HEK293T (cell line): Measurements from ENCODE around the gene XIAP.

Source experiments
- ARNT ChIP-seq: fragments of 450-650 bp; IDR thresholded peaks from 2 replicates; pipeline ENCODE4 v1.6.1; 2017; ENCODE audit warnings: mild to moderate bottlenecking
- BHLHE40 ChIP-seq: fragments of 450-650 bp; IDR thresholded peaks from 2 replicates; pipeline ENCODE4 v1.6.1; 2016; ENCODE audit warnings: mild to moderate bottlenecking, moderate library complexity, borderline replicate concordance
- ELF4 ChIP-seq: fragments of 450-650 bp; IDR thresholded peaks from 2 replicates; pipeline ENCODE4 v1.6.1; 2017; ENCODE audit warnings: antibody characterized with exemption
- FOXA1 ChIP-seq: fragments of 450-650 bp; IDR thresholded peaks from 2 replicates; pipeline ENCODE4 v1.6.1; 2016; ENCODE audit warnings: mild to moderate bottlenecking
- FOXK2 ChIP-seq: fragments of 450-650 bp; IDR thresholded peaks from 2 replicates; pipeline ENCODE4 v1.6.1; 2016; ENCODE audit warnings: mild to moderate bottlenecking
- FOXM1 ChIP-seq: fragments of 450-650 bp; IDR thresholded peaks from 2 replicates; pipeline ENCODE4 v1.6.1; 2017; ENCODE audit warnings: mild to moderate bottlenecking, borderline replicate concordance
- NFRKB ChIP-seq: fragments of 450-650 bp; IDR thresholded peaks from 2 replicates; pipeline ENCODE4 v1.6.1; 2016; ENCODE audit warnings: mild to moderate bottlenecking, moderate library complexity
- SP1 ChIP-seq: fragments of 450-650 bp; IDR thresholded peaks from 2 replicates; pipeline ENCODE4 v1.6.1; 2017
- SUZ12 ChIP-seq: fragments of 450-650 bp; IDR thresholded peaks from 2 replicates; pipeline ENCODE4 v1.6.1; 2016; ENCODE audit warnings: mild to moderate bottlenecking
- TARDBP ChIP-seq: fragments of 450-650 bp; IDR thresholded peaks from 2 replicates; pipeline ENCODE4 v1.6.1; 2016

GRCh38 chrX:123878252-123878721, 18.4 kb downstream of the XIAP start:
- TF ChIP-seq FOXA1: no peak
- TF ChIP-seq TARDBP: no peak
- TF ChIP-seq ARNT: no peak
- no peak for TF ChIP-seq SUZ12
- TF ChIP-seq FOXM1: no peak
- TF ChIP-seq NFRKB: no peak
- TF ChIP-seq ELF4: no peak
- no peak for TF ChIP-seq FOXK2
- no peak for TF ChIP-seq BHLHE40
- TF ChIP-seq SP1: no peak
